NCI-H187 (cell line): ENCODE data around the gene PITPNC1.
A peak's percentile ranks its signal among the peaks of the same experiment; 100 is the strongest.
"Not testable (repeated sequence)": the region's sequence is repeated elsewhere in the genome, so short reads cannot be mapped to it uniquely, and the experiment has no call there.

Source experiments
- DNase-seq, 2 experiments: peaks; one replicate each; lab custom pipeline; 2025; lab: John Stamatoyannopoulos, UW

PITPNC1 gene

GRCh38 chr17:67515490-67516083 lies 138.5 kb downstream of the PITPNC1 start:
- DNase-seq: no peak

- DNase-seq: not testable (repeated sequence)
Observed at GRCh38 chr17:67516571-67516970, 139.5 kb downstream of the PITPNC1 start.

GRCh38 chr17:67517325-67517724 lies 140.2 kb downstream of the PITPNC1 start:
- no peak for DNase-seq

GRCh38 chr17:67518876-67519275 lies 141.8 kb downstream of the PITPNC1 start:
- no peak for DNase-seq

- DNase-seq: no peak
Observed at GRCh38 chr17:67519801-67520251, 142.7 kb downstream of the PITPNC1 start.

- peak in 1 of 2 experiments; percentile 48 for DNase-seq
Observed at GRCh38 chr17:67520252-67520906, 143.3 kb downstream of the PITPNC1 start.

GRCh38 chr17:67520916-67521774 lies 144.1 kb downstream of the PITPNC1 start:
- peak in 1 of 2 experiments; percentile 46 for DNase-seq

GRCh38 chr17:67521775-67522069 lies 144.6 kb downstream of the PITPNC1 start:
- DNase-seq: no peak

- DNase-seq: no peak
Observed at GRCh38 chr17:67523101-67523500, 146.0 kb downstream of the PITPNC1 start.

GRCh38 chr17:67525239-67526135 lies 148.4 kb downstream of the PITPNC1 start:
- peak in 1 of 2 experiments; percentile 40 for DNase-seq

GRCh38 chr17:67526700-67527099 lies 149.6 kb downstream of the PITPNC1 start:
- DNase-seq: no peak

- peak; percentile 76 to 85 for DNase-seq
Observed at GRCh38 chr17:67528751-67529436, 151.8 kb downstream of the PITPNC1 start.

- DNase-seq: peak in 1 of 2 experiments; percentile 18
Observed at GRCh38 chr17:67531291-67531690, 154.2 kb downstream of the PITPNC1 start.

- DNase-seq: no peak
Observed at GRCh38 chr17:67532326-67532871, 155.3 kb downstream of the PITPNC1 start.

- DNase-seq: no peak
Observed at GRCh38 chr17:67534941-67535340, 157.9 kb downstream of the PITPNC1 start.

- no peak for DNase-seq
Observed at GRCh38 chr17:67542219-67543114, 165.4 kb downstream of the PITPNC1 start.

- no peak for DNase-seq
Observed at GRCh38 chr17:67544364-67544955, 167.4 kb downstream of the PITPNC1 start.

- DNase-seq: no peak
Observed at GRCh38 chr17:67546578-67547527, 169.8 kb downstream of the PITPNC1 start.
